Ecto neural progenitor cell (in vitro differentiated cells): ENCODE data around the gene TGFBR3.
"Not testable (repeated sequence)": the region's sequence is repeated elsewhere in the genome, so short reads cannot be mapped to it uniquely, and the experiment has no call there.

Source experiments
- DNase-seq: peaks from one replicate; pipeline ENCODE4 v3.0.0-alpha.2; 2018; ENCODE audit warnings: low spot score

Gene TGFBR3

DNA sequence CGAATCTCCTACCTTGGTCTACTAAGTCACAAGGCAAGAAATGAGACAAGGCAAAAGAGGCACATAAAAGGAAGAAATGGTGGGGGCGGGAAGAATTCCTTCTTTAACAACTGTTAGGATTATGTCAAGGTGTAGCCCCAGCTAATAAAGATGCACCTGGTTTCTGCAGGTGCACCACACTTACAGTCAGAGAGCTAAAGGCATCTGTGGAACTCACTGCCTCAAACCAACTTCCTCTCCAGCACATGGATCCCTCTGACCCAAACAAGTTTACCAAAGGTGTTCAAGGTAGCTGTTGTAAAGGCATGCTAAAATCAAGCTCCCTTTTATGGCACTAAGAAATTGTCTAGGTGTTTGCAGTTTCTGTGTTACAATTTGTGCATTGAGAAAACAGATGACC is 38.1 kb downstream of the TGFBR3 start:
- no peak for DNase-seq

DNA sequence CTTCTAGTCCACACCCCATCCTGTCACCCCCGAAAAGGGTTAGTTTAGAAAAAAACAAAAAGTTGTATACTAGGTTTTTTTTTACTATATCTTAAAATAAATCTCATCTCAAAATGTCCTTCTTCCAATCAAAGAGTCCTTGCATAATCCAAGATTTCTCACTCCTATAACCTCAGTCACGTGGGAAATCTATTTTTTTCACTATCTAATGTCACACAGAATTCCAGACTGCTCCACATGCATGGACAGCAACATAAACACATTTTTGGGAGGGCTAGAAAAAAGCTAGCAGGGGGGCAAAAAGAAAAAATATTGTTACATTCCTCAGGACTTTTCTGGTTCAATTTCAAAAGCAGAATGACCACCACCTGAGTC is 39.3 kb downstream of the TGFBR3 start:
- DNase-seq: no peak

DNA sequence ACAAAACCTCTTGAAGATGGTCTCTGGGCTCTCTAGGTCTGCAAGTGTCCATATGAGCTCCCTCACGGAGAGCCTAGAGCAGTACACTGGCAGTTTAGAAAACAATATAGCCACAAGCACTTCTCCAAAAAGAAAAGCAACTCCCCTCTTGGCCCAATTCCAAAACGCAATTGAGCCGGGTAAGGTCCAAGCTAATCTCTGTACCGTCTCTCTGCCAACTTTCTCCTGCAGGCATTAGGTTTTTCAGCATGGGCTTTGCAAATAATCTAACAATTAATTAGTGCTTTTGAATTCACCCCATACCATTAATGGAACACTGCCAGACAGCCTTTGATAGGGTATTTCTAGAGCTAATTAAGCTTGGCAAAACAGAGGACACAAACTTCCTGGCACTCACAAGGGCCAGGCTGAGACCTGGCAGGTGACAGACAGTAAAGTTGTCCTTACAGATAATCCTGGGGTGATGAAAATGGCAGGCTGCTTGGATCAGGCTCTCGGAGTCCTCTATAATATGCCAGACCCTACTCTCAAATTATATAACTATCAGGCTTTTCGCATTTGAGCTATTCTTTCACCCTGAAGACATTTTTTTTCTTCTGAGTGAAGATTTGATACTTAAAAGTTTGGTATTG is 39.8 kb downstream of the TGFBR3 start:
- no peak for DNase-seq

DNA sequence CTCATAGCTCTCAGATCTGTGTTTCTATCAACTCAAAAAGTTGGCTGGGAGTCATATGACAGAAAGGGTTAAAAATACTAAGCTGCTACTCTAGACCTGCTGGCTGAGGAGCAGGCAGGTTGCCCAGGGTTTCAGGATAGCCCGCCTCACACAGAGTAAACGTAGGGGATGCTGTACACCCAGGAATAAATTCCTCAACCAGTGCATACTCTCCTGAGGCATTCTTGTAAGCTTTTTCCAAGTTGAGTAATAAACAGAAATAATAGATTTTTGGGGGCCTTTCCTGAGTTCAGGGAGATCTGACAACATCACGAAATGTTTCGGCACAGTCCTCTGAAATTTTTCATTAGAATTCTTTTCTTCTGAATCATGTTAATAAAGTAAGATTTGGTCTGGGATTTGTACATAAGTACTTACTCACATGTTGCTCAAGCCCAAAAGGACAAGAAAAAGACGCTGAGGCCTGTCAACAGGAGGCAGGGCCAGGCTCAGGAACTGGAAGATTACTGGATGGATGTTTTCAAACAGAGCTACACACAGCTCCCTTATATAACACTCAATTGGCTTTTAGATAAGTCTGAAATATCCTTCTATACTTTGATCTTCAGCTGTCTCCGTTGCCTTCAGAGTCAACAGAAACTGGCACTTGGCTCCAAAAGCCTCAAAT is 41.0 kb downstream of the TGFBR3 start:
- DNase-seq: no peak

DNA sequence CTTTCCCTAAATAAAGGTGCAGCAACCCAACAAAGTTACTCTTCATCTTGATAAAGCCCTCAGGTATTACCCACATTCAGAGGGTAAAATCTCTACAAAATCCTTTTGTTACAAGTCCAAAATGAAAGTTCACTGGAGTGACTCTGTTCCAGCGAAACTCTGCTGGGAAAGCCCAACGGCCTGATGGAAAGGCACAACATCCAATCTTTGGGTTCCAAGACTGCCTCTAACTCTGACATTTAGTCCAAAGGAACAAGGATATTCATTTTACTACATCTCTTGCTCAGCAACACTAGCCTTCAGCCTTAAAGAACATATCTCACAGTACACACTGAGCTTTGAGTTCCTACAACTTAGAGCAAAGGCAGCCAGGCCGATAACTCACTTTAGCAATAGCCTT is 42.1 kb downstream of the TGFBR3 start:
- DNase-seq: no peak

DNA sequence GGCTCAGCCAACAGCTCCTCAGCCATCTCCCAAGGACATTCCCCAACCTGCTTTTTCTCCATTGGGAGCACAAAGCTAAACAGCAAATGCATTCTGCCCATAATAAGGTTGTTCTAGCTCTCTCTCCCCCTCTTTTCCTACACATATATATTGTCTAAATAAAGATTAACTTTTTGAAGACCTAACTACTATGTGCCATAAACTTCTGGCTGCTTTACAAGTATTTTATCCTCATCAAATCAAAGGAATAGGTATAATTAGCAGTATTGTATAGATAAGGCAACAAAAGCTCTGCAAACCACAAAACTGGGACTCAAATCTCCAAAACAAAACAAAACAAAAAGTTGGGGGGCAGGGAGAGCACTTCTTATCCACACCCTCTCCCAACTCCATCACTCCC is 43.4 kb downstream of the TGFBR3 start:
- DNase-seq: no peak

DNA sequence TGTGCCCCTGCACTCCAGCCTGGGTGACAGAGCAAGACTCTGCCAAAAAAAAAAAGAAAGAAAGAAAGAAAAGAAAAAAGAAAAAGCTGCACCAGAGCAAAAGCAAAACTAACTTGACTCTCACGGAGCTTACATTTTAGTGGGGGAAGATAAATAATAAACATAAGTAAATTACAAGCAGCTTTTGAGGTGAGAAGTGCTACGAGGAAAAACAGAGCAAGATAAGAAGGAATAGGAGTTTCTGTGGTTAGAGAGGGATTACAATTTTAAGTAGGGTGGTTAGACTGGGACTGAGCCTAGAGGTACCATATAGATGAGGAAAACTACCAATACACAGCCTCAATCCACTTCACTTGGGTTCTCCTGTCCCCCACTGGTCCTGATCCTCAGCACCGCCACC is 43.9 kb downstream of the TGFBR3 start:
- no peak for DNase-seq

DNA sequence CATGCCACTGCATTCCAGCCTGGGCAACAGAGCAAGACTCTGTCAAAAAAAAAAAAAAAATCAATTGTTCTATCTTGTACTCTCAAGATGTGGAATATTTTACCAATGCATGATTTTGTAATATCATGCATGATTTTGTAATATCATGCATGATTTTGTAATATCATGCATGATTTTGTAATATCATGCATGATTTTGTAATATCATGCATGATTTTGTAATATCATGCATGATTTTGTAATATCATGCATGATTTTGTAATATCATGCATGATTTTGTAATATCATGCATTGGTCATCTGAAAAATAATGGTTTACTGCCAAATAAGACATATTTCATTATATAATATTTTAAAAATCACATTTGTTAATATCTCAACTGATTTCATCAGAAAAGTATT is 45.7 kb downstream of the TGFBR3 start:
- not testable (repeated sequence) for DNase-seq

DNA sequence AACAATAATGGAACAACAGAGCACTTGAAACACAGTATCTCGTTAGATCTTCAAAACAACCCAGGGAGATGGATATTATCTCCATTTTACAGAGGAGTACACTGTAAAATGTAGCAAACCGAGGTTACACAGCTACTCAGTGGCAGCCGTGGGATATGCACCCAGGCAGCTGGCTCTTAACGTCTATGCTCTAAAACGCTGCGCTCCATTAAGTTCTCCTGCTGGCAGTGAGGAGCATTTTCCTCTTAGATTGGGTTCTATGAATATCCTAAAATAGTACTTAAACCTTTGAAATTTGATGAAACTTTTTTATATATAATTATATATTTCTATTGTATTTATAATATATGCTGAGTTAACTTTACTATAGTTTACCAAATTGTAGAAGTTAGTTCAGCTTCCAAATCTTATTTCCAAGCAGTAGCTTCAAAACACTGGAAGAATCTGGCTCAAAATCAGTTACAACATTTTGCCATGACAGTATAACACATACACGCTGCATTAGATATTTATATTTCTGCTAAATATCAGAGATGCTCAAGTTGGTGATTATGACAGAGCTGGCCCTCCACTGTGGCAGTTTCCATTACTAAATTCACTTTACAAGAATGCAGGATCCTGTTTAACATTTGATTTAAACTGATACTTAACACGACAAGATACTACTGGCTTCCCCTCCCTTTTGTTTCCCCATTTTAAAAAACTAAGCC is 49.5 kb downstream of the TGFBR3 start:
- DNase-seq: no peak

DNA sequence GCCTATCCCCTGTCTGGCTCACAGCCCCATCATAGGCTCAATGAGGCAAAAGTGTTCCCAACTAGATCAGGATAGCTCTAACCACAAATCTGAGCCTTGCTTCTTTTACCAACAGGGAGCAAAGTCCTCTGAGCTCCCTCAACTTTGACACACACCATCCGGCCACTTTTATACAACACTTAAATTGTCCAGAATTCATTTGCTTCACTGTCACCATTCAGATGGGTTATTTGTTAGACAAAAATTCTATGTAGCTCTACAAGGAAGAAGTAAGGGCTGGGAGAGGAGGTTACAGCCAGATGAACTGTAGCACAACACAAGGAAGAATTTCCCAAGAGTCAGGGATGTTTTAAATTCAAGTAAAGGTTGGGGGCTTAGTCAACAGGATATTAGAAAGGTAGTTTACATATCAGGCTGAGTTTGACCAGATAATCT is 50.8 kb downstream of the TGFBR3 start:
- no peak for DNase-seq

DNA sequence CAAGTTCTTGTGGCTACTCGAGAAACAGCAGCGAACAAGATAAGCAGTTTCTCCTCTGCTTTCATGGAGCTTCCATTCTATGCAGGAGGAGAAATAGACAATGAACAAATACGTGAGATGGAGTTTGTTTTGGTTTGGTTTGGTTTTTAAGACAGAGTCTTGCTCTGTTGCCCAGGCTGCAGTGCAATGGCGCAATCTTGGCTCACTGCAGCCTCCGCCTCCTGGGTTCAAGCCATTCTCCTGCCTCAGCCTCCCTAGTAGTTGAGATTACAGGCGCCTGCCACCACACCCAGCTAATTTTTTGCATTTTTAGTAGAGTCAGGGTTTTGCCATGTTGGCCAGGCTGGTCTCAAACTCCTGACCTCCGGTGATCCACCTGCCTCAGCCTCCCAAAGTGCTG is 51.4 kb downstream of the TGFBR3 start:
- not testable (repeated sequence) for DNase-seq

DNA sequence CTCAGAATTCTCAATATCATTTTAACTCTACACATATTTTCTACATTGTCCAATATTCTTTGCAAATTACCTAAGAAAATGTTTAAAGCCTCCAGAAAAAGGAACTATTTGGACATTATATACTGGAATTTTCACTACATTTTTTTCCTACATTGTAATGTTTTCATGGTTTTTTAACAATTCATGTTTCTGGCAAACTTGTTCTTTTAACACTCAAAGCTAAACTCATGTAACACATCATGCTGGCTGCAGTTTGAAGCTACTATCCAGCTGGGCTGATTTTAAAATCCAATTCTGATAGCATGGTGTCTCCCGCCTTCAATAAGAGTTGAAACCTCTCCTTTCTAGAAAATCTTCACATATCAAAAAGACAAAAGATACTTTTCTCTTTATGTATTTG is 52.0 kb downstream of the TGFBR3 start:
- no peak for DNase-seq

DNA sequence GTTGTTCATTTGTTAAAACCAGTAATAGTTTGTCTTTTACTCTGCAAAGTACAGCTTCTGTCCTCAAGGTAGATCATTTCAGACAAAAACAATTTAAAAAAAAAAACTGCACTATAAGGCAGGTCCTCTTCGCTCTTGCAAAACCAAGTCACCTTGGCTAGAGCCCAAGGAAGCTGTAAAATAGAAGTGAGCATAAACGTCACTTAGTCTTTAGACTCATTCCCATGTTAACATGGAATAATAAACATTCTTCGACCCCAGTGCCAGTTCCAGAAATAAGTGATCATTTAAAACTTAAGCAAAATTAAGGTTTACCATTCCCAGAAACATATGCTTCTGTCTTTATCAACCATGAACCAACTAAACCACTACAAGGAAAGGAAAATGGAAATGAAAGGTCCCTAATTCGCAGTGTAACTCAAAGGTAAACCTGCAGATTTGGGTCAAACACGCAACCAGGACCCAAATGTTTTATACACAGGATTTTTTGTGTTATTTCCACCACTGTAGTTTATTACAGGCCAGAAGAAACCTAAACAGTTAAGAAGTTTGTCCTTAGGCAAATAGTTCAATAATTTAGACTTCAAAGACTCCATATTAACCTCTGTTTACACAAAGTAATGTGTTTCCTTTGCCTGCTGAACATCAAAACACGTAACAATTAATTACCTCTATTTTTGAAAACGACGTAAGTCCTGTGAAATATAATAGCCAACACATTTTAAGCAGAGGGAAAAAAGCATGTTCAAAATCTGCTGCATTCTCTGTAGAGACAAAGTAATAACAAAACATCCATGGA is 54.6 kb downstream of the TGFBR3 start:
- no peak for DNase-seq

DNA sequence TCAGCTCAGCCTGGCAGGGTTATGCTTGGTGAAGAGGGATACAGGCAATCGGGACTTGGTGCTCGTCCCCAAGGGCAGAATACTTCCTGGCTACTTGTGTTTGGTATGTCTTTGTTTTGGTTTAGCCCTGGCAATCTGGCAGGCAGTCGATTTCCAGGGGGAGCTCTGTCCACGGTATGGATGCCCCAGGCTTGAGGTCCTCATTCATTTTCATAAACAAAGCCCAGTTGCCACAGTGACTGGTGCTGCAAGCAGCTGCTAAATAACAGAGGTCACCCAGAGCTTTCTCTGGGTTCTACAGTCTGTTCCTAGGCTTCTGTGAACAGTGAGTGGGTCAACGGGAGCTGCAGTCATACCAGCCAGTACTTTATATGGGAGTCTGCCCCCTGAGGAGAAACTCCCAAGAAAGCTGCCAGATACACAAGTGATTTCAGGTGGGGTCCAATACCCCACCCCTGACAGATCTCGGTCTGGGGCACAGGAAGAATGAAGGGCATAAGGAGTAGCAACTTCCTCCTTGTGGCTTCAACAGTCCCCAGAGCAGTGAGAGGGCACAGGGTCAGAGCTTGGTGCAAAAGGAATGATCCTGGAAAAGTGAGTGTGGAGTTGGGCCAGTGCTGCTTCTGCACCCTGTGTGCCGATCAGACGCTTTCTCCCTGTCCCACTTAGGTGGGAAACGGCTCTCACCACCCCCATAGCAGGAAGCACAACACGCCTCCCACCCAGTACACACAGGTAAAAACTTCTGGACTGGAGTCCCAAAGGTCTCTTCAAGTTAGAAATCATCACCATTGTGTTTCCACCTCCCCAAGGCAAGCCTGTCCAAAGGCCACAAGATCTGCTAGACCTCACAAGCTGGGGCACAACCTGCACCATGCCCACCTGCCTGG is 55.5 kb downstream of the TGFBR3 start:
- DNase-seq: no peak

DNA sequence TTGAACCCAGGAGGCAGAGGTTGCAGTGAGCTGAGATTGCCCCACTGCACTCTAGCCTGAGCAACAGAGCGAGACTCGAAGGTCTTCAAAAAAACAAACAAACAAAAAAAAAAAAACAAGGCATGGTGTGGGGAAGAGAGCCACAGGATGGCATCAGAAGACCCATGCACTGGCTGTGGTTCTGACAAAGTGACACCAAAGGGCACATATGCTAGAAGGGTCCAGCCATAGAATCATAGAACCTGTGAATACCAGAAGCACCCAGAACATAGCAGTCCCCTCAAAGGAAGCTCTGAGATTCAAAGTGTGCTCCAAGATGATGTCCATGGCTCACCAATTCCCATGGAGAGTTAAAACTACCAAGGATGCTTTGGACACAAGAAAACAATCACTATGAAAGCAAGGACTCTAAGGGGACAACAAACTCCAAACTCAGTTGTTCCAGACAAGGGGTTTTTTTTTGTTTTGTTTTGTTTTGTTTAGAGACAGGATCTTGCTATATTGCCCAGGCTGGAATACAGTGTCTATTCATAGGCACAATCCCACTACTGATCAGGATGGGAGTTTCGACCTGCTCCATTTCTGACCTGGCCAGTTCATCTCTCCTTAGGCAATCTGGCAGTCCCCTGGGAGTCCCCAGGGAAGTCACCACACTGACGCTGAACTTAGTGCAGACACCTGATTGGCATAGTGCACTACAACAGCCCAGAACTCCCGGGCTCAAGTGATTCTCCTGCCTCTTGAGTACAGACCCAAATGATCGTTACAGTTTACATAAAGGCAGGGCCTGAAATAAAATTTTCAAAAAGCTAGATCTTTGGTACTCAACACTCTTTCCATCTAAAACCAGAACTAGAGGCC is 56.4 kb downstream of the TGFBR3 start:
- DNase-seq: no peak

DNA sequence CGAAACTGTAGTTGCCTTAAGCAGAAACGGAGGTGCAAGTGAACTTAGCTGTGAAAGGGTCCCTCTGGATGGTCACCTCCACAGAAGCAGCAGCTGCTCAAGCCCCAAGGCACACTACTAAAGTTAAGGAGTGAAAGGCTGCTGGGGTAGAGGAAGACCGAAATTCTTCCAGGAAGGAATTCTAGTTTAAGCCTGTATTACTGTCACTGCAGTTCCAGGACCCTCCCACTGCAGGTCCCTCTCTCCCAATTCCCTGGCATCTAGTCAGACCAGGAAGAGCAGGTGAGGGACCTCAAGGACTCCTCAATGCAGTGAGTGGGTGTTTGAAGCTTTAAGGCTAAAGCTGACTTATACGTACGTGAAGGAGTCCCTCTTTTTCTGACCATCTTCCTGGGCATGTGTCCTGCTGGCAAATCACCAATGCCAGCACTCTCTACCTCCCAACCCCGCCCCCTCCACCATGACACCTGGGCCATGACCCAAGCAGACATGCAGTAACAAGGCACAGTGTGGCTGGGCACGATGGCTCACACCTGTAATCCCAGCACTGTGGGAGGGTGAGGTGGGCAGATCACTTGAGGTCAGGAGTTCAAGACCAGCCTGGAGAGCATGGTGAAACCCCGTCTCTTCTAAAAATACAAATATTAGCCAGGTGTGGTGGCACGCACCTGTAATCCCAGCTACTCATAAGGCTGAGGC is 57.2 kb downstream of the TGFBR3 start:
- no peak for DNase-seq

DNA sequence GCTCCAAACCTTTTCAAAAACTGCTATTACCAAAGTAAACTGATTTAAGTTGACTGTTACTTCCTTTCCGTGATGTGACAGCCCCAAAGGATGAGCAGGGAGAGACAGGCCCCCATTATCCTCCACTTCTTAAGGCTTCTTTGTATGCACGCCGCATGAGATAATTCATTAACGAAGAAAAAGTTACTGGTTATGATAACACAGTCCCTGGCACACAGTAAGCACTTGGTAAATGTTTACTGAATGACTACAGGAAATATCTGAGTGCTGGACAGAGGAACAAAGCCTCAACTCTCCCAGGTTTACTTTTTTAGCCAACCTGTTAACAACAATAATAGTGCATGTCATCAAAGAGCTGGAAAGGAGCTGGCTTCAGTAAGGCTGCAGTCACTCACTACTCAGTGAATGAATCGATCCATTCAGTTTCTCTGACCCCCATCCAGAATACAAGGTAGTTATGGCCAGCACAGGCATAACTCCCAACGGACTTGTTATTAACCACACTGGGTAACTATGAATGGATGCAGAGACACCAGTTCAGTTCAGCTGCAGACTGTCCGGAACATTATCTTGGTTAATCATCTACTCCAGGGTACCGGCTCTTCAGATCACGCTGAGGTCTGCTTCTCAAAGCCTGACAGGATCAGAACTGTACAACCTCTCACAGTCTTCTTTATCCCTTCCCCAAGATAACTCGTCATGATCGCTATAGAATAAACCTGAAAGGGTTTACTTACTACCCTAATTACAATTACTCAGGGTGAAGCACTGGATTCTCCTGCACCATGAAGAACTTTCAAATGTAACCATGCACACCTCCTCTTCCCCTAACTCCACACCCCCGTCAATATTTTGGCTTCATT is 58.3 kb downstream of the TGFBR3 start:
- DNase-seq: no peak

DNA sequence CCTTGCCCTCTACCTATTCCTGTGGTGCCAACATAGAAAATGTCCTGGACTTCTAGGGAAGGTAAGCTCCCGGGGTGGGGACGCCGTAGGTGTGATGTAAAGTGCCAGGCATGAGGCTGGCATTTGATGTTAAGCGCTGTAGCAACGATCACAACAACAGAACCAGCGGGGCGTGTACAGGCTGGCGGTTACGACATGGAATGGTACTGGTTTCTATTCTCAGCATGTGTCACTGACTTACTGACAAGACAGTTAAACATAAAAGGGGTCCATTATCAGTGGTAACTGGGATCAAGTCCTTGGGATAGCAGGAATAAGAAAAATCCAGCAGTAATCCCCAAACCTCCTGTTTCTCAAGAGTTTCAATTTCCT is 58.9 kb downstream of the TGFBR3 start:
- no peak for DNase-seq

DNA sequence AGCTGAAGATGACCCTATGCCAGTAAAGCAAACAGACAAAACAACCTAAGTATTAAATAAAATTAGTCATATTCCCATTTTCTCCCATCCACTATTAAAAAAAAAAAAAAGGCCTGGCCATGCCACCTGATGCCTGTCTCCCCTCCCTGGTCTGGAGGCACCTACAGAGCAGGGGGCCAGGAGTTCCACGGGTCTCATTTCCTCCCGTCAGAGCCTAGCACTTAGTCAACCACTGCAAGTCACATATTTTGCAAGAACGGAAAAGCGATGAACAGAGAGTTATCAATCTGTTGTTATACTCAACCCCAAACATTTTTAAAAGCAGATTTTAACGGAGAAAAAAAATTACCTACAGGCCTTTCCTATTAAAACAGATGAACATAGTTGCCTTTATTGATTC is 59.3 kb downstream of the TGFBR3 start:
- no peak for DNase-seq
